Stimulated activated CD8-positive, alpha-beta memory T cell treated with anti-CD3 and anti-CD28 coated beads, Interleukin-12 subunit alpha, Interleukin-12 subunit beta, amount 100 ng/mL, for 4 hours (primary cell): ENCODE data around the gene ZBTB14.

Experiments used
- DNase-seq: peaks from one replicate; pipeline ENCODE4 v3.0.0-alpha.2; 2020; ENCODE audit warnings: low read depth

Gene ZBTB14

DNA sequence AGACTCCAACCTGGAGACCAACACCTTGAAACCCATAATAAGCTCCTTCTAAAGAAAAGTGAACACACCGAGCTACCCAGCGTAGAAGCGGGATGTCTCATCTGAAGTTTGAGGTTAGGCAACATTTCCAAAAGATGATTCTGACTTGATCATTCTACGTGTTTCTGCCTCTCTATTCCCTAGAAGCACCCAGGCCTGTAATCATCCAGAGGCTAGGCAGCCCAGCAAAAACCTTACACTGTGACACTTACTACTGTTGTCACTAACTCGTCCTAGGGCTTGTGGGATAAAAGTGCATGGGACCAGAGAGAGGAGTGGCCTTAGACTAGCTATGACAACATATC is 1.4 kb downstream of the ZBTB14 start:
- no peak for DNase-seq

GRCh38 chr18:5288517-5288935 is 7.0 kb downstream of the ZBTB14 start:
- DNase-seq = no peak

DNA sequence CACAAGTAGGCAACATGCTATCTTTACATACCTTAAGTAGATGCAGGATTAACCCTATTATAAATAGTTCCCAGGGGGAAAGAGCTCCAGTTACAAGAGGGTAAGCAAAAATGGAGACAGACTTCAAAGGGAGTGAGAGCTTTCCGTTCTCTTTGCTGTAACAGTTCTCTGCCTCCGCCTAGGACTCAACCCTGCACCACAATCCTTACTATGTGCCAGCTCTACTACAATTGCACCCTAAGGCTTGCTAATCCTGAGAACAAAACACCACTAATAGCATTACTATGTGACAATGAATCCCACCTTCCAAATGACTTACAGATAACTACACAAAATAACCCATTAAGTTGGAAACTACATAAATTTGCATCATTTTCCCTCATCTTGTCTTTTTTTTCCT is 7.7 kb downstream of the ZBTB14 start:
- no peak for DNase-seq

DNA sequence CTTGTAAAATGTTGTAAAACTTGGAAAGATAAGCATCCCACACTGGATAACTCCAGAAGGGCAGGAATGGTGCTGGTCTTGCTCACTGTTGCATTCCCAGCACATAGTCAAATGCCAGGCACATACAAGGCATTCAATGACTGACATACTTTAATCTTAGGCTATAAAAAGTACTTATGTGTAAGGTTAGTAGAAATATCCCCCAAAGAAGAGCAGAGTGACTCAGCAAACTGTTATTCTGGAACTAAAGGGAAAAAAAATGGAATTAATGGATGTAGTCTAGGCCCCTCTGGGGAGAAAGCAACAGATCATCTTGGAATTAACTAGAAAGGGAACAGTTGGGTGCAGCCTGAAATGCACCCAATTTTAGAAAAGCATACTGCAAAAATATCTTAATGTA is 9.0 kb downstream of the ZBTB14 start:
- no peak for DNase-seq

- no peak for DNase-seq
These were observed 10.2 kb downstream of the ZBTB14 start for GRCh38 chr18:5285326-5285725.

DNA sequence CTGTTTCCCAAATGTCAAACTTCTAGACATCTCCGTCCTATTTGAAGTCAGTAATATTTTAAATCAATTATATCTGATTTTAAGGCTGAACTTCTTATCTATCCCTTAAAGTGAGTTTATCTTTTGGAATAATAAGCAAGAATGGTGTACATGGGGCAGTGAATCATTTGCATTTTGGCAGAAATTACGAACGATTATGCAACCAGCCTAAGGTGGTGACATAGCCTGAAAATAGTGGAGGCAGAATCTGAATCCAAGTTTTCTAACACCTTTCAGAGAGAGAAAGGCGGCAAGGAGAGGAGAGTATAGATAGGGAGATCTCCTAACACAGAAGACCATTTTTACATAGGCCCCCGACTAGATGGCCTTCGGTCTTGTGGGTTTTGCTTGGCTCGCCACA is 10.7 kb downstream of the ZBTB14 start:
- DNase-seq = no peak

DNA sequence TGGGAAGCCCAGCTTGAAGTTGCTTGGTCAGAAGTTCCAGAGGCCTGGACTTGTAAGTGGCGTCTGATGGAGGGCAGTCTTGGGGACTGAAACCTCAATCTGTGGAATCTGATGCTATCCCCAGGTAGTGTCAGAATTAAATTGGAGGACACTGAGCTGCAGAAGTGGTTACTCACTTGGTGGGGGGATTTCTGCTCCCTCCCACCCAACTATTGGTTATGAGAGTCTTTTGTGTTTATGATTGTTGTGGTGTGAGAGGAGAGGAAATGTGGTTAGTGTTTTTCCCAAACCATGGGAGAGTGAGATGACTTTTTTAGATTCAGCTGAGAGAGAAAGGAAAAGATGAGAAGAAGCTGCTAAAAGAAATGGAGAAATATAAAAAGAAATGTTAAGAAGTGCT is 12.8 kb downstream of the ZBTB14 start:
- no peak for DNase-seq

- no peak for DNase-seq
These were observed 18.6 kb downstream of the ZBTB14 start for GRCh38 chr18:5276947-5277346.

- no peak for DNase-seq
These were observed 19.7 kb downstream of the ZBTB14 start for GRCh38 chr18:5275872-5276271.

GRCh38 chr18:5268874-5269273 is 26.7 kb downstream of the ZBTB14 start:
- DNase-seq = no peak

GRCh38 chr18:5266721-5267120 is 28.8 kb downstream of the ZBTB14 start:
- DNase-seq = no peak

GRCh38 chr18:5253910-5254309 is 41.6 kb downstream of the ZBTB14 start:
- no peak for DNase-seq

GRCh38 chr18:5251117-5251516 is 44.4 kb downstream of the ZBTB14 start:
- no peak for DNase-seq

DNA sequence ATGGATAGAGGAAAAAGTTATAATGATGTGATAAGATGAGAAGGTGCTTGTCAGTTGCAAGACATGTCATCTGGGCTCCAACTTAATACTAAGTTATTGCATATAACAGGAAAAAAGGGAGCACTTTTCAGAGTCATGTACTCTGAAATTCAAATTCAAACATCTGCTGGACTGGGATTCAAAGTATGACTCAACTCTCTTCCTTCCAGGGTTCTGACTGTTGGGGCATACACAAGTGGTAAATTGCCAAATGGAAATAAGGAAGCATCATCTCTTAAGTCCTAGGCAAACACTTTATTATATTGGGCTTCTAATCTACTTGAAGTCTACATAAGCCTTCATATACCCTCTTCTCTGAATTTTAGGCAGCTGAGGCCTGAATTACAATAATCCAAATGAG is 44.9 kb downstream of the ZBTB14 start:
- DNase-seq = no peak

GRCh38 chr18:5244941-5245340 is 50.6 kb downstream of the ZBTB14 start:
- no peak for DNase-seq

GRCh38 chr18:5239447-5239846 is 56.1 kb downstream of the ZBTB14 start:
- no peak for DNase-seq
